Measurements from ENCODE around the gene ZNF180.
"Not testable (repeated sequence)": the region's sequence is repeated elsewhere in the genome, so short reads cannot be mapped to it uniquely, and the experiment has no call there.

ZNF180 gene

DNA sequence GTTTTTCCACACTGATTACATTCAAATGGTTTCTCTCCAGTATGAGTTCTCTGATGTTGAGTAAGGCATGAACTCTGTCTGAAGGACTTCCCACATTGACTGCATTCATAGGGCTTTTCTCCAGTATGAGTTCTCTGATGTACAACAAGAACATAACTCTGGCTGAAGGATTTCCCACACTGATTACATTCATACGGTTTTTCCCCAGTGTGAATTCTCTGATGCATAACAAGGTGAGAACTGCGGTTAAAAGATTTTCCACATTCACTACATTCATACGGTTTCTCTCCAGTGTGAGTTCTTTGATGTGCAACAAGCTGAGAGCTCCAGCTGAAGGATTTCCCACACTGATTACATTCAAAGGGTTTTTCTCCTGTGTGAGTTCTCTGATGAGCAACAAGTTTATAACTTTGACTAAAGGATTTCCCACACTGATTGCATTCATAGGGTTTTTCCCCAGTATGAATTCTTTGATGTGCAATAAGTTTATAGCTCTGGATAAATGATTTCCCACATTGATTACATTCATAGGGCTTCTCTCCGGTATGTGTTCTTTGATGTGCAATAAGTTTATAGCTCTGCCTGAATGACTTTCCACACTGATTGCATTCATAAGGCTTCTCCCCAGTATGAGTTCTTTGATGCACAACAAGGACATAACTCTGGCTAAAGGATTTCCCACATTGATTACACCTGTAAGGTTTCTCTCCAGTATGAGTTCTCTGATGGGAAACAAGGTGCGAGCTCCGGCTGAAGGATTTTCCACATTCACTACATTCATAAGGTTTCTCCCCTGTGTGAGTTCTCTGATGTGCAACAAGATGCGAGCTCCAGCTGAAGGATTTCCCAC, 23.5 kb downstream of the ZNF180 start:
- no peak overlapping the region for H3K4me3 ChIP-seq (ENCODE audit: low read depth, low read length)
- no peaks in the 10 kb centered on the region for H3K4me1 ChIP-seq
- TF ChIP-seq, protein P1, sequence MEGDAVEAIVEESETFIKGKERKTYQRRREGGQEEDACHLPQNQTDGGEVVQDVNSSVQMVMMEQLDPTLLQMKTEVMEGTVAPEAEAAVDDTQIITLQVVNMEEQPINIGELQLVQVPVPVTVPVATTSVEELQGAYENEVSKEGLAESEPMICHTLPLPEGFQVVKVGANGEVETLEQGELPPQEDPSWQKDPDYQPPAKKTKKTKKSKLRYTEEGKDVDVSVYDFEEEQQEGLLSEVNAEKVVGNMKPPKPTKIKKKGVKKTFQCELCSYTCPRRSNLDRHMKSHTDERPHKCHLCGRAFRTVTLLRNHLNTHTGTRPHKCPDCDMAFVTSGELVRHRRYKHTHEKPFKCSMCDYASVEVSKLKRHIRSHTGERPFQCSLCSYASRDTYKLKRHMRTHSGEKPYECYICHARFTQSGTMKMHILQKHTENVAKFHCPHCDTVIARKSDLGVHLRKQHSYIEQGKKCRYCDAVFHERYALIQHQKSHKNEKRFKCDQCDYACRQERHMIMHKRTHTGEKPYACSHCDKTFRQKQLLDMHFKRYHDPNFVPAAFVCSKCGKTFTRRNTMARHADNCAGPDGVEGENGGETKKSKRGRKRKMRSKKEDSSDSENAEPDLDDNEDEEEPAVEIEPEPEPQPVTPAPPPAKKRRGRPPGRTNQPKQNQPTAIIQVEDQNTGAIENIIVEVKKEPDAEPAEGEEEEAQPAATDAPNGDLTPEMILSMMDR (IDR thresholded peaks at IDR 0.05; ENCODE audit: low read depth, low read length), result no peak
- no peaks in the 10 kb centered on the region for H3K27me3 ChIP-seq
- peaks cover 43% of the 10 kb centered on the region for H3K9me3 ChIP-seq
- no peak for DNase-seq
- H3K36me3 ChIP-seq, result peaks cover 62% of the 10 kb centered on the region

DNA sequence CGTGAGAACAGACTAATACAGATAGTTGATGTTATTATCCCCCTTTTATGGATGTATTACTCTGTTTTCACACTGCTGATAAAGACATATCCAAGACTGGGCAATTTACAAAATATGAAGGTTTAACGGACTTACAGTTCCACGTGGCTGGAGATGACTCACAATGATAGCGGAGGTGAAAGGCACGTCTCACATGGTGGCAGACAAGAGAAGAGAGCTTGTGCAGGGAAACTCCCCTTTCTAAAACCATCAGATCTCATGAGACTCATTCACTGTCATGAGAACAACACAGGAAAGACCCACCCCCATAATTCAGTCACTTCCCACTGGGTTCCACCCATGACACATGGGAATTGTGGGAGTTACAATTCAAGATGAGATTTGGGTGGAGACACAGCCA, 31.6 kb downstream of the ZNF180 start:
- H3K4me3 ChIP-seq (ENCODE audit: low read depth, low read length); H3K4me1 ChIP-seq; H3K36me3 ChIP-seq; DNase-seq; H3K27me3 ChIP-seq; H3K9me3 ChIP-seq: not testable (repeated sequence)

DNA sequence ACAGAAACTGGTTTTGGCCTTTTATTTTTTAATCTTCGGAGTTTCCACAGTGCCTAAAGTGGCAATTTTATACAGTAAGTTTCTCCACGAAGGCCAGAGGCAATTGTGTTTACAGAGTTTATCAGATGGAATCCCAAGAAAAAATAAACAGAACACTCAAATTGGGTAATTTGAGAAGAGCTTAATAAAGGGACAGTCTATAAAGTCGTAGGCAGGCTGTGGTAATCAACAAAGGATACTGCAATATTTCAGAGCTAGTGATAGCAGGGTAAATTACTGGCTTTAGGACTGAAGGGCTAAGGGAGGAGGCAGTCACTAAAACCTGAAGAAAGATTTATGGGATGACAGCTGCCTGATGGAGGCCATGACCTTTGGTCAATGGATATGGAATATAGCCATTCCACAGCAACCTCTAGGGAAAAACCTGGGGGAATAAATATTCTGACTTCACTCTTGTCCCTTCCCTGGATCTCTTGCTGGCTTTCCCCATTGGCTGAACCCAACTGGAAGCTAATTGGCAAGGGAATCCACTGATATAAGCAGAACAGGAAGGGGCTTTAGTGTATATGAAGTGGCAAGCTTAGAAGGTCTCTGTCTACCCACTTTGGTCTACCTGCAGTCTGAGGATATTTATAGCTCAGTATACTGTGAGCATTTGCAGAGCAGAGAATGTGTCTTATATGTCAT, 37.6 kb downstream of the ZNF180 start:
- not testable (repeated sequence) for H3K4me3 ChIP-seq (ENCODE audit: low read depth, low read length); H3K9me3 ChIP-seq; H3K36me3 ChIP-seq; DNase-seq; H3K27me3 ChIP-seq; H3K4me1 ChIP-seq

DNA sequence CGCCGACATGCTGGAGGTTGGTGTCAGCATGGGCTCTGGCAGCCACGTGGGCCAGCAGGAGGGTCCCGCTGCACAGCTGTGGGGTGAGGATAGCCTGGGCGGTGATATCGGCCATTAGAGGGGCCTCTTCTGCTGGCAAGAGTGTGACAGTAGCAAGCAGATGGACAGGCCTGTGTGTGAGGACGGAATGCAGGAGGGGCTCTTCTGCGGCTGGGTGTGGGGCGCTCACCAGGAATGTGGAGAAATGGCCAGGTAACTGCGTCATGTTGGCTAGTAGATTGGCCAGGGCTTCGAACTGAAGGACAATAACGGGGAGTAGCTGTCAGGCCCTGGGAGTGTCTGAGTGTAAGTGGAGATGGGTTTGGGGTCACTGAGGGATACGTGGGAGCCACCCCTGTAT, 44.3 kb downstream of the ZNF180 start:
- not testable (repeated sequence) for H3K36me3 ChIP-seq; H3K27me3 ChIP-seq; H3K4me3 ChIP-seq (ENCODE audit: low read depth, low read length); H3K9me3 ChIP-seq; DNase-seq; H3K4me1 ChIP-seq

DNA sequence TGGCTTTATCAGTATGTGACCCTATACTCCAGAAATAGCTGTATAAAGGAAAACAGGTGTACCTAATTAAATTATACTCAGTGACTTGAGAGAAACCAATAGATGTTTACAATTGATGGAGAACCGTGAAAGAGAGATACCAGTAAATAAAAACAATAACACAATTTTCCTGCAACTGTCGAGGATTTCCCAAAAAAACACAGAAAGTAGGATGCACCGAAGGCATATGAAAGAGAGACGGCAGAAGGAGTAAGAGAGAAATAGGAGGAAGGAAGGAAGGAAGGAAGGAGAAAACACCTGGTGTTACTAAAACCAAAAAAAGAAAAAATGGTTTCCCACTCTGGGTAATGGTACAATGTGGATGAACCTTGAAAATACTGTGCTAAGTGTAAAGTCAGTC, 45.2 kb downstream of the ZNF180 start:
- no peaks in the 10 kb centered on the region for H3K4me1 ChIP-seq
- DNase-seq, result no peak
- no peak overlapping the region for H3K4me3 ChIP-seq (ENCODE audit: low read depth, low read length)
- no peaks in the 10 kb centered on the region for H3K9me3 ChIP-seq
- no peaks in the 10 kb centered on the region for H3K36me3 ChIP-seq
- TF ChIP-seq, protein P1 (IDR thresholded peaks at IDR 0.05; ENCODE audit: low read depth, low read length), result no peak
- peaks cover 4% of the 10 kb centered on the region; the same call in 1 of the 2 replicates for H3K27me3 ChIP-seq

DNA sequence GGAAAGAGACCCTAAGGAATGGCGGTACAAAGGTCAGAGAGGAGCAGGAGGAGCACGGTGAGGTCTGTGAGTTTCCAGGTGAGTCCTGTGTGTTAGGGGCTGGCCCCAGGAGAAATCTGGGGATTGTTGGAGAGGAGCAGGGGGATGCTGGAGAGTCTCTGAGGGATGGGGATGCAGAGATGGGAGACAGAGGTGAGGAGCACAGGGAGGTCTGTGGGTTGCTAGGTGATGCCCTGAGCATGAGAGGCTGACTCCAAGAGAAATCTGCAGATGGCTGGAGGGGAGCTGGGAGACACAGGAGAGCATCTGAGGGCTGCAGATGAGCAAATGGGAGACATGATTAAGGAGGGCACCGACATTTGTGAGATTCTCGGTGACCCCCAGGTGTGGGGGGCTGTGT, 48.0 kb downstream of the ZNF180 start:
- H3K36me3 ChIP-seq, result no peaks in the 10 kb centered on the region
- no peak overlapping the region for H3K4me3 ChIP-seq (ENCODE audit: low read depth, low read length)
- H3K4me1 ChIP-seq, result no peaks in the 10 kb centered on the region
- no peaks in the 10 kb centered on the region for H3K9me3 ChIP-seq
- DNase-seq, result no peak
- H3K27me3 ChIP-seq, result peaks cover 4% of the 10 kb centered on the region; the same call in 1 of the 2 replicates
- TF ChIP-seq, protein P1 (IDR thresholded peaks at IDR 0.05; ENCODE audit: low read depth, low read length), result no peak

DNA sequence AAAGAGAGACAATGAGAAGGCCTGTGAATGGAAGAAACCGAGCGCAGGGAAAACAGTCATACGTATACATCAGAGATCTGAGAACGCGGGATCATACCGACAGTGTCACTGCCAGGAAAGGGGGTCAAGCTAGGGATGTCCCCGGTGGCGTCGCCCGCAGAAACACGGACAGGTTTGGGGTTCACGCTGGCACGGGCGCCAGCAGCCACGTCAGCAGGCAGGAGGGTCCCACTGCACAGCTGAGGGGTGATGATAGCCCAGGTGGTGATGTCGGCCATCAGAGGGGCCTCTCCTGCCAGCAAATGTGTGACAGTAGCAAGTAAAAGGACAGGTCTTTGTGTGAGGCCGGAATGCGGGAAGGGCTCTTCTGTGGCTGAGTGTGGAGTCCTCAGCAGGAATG, 48.6 kb downstream of the ZNF180 start:
- DNase-seq, result no peak
- TF ChIP-seq, protein P1 (IDR thresholded peaks at IDR 0.05; ENCODE audit: low read depth, low read length), result no peak
- Histone ChIP-seq H3K4me1 (no peaks in the 10 kb centered on the region), H3K27me3 (peaks cover 4% of the 10 kb centered on the region; the same call in 1 of the 2 replicates), H3K36me3 (no peaks in the 10 kb centered on the region), H3K4me3 (ENCODE audit: low read depth, low read length) (no peak overlapping the region), H3K9me3 (no peaks in the 10 kb centered on the region)

Data from BE2C (cell line).